ENCODE measurements around the gene TFPT. TPM values are rescaled to one million over a fixed set of nuclear protein-coding genes. Genes with fewer than 3 reads are reported as not detected.

Gene TFPT
- total and polyA plus RNA-seq, 2 of the 4 experiments (the other 2 are of a cell fraction): 7.9 to 17.1 TPM

- H2AFZ ChIP-seq (replicated peaks; ENCODE audit: low read length, poor library complexity): no peak overlapping the region
- no peak overlapping the region for H2BK15ac ChIP-seq (ENCODE audit: low read depth, low read length)
- no peak overlapping the region for H3K4ac ChIP-seq (ENCODE audit: low read depth, low read length)
- no peak overlapping the region for H4K91ac ChIP-seq (ENCODE audit: insufficient read depth, low read depth, low read length)
- H3K14ac ChIP-seq (replicated peaks; ENCODE audit: low read depth, low read length): no peak overlapping the region
- no peak overlapping the region for H4K8ac ChIP-seq (ENCODE audit: low read depth in 2 of 2, low read length in 2 of 2)
- ChIA-PET CTCF (no interaction called here), POLR2A (ENCODE audit: unreplicated experiment) (no interaction called here)
- H3K4me3 ChIP-seq (ENCODE audit: insufficient read depth, low read depth, low read length): no peak overlapping the region
- intact Hi-C loops (cut with micrococcal nuclease) (loop anchor here (10.0 kb wide), 1 partner anchor 243 kb away; the partner anchor contains the start of gene MYADM), in situ Hi-C loops (cut with MboI; ENCODE audit: low sequenced_read_pairs) (loop anchor here (25.0 kb wide), 1 partner anchor 354 kb away; the partner anchor contains the start of genes CDC42EP5 and LENG9), dilution Hi-C loops (cut with HindIII; ENCODE audit: low sequenced_read_pairs, unreplicated experiment) (no loop called here)
- no peak overlapping the region for H4K5ac ChIP-seq (ENCODE audit: low read depth, low read length)
- WGBS, 2 experiments (ENCODE audit: extremely low coverage in 2 of 2, insufficient read length in 1 of 2): 77% methylated on average over 6 of the region's 21 CpGs; no CpG with 5 or more reads in 1 of the 2 experiments
- H2BK20ac ChIP-seq (ENCODE audit: low read depth, low read length): no peak overlapping the region
- H3K9me3 ChIP-seq (ENCODE audit: control insufficient read depth, insufficient read depth, low read length): no peaks in the 10 kb centered on the region
- no peak overlapping the region for H3K23ac ChIP-seq (ENCODE audit: low read depth, low read length)
- H2AK9ac ChIP-seq (replicated peaks; ENCODE audit: low read depth, low read length, poor library complexity): no peak overlapping the region
- H4K20me1 ChIP-seq (ENCODE audit: insufficient read depth, low read length): peaks cover 4% of the 10 kb centered on the region; the same call in 1 of the 2 replicates
- DNase-seq: no peak
- H3K9me1 ChIP-seq (ENCODE audit: insufficient read depth, low read length): no peaks in the 10 kb centered on the region
- H2BK5ac ChIP-seq (ENCODE audit: low read depth, low read length, poor library complexity, severe bottlenecking): no peak overlapping the region
- BruUV-seq (replicated peaks): no TSS peak
- no peak overlapping the region for H3K9ac ChIP-seq (ENCODE audit: low read depth, low read length)
- no peak overlapping the region for H2AK5ac ChIP-seq (ENCODE audit: low read depth, low read length)
- H3K18ac ChIP-seq (ENCODE audit: low read depth, low read length): no peak overlapping the region
- H3K36me3 ChIP-seq (ENCODE audit: control insufficient read depth, insufficient read depth, low read length): peaks cover 47% of the 10 kb centered on the region
- H3K27me3 ChIP-seq (ENCODE audit: control insufficient read depth, insufficient read depth, low read length): no peaks in the 10 kb centered on the region
- no peak for ATAC-seq (ENCODE audit: low read depth)
- H3K27ac ChIP-seq (ENCODE audit: insufficient read depth, low read length): no peak overlapping the region
- TF ChIP-seq ELK1 (IDR thresholded peaks at IDR 0.05; ENCODE audit: borderline replicate concordance, low read depth, low read length) (no peak), BHLHE40 (IDR thresholded peaks at IDR 0.05; ENCODE audit: low read depth, low read length) (no peak), MXI1 (IDR thresholded peaks at IDR 0.05; ENCODE audit: borderline replicate concordance, low read depth, low read length) (no peak), RAD21 (IDR thresholded peaks at IDR 0.05; ENCODE audit: low read length) (no peak), CEBPB (IDR thresholded peaks at IDR 0.05; ENCODE audit: low read depth, low read length) (no peak), RCOR1 (IDR thresholded peaks at IDR 0.05; ENCODE audit: insufficient replicate concordance, low read length) (no peak), FOS (IDR thresholded peaks at IDR 0.05; ENCODE audit: low read depth, low read length) (no peak), MAZ (IDR thresholded peaks at IDR 0.05; ENCODE audit: borderline replicate concordance, low read depth, low read length) (no peak), MAFK (IDR thresholded peaks at IDR 0.05; ENCODE audit: low read depth, low read length) (no peak), RFX5 (IDR thresholded peaks at IDR 0.05; ENCODE audit: low read depth, low read length) (no peak), CTCF (conservative IDR thresholded peaks at IDR 0.05; ENCODE audit: low read depth, low read length) (no peak), NFE2L2 (IDR thresholded peaks at IDR 0.05; ENCODE audit: low read depth, low read length) (no peak), USF2 (IDR thresholded peaks at IDR 0.05; ENCODE audit: low read depth, low read length) (no peak), POLR2A (IDR thresholded peaks at IDR 0.05; ENCODE audit: low read depth, low read length) (no peak)
- no peak overlapping the region for H2BK120ac ChIP-seq (ENCODE audit: low read depth, low read length)
- no peaks in the 10 kb centered on the region for H3K4me1 ChIP-seq (ENCODE audit: control insufficient read depth, insufficient read depth, low read length)
- H3K79me1 ChIP-seq (ENCODE audit: low read depth in 1 of 2, low read length in 2 of 2): peaks cover 4 to 36% of the 10 kb centered on the region in 2 experiments
- no peak overlapping the region for H3K56ac ChIP-seq (ENCODE audit: extremely low read depth, insufficient read depth, low read length)
- H3K4me2 ChIP-seq (ENCODE audit: low read depth, low read length): no peak overlapping the region
Measured at GRCh38 chr19:54107876-54108490, 7.5 kb downstream of the TFPT start.

All from IMR-90 (cell line).